Endothelial cell of umbilical vein (primary cell): Measurements from ENCODE around the gene PTTG2. TPM values are rescaled to one million over a fixed set of nuclear protein-coding genes. Genes with fewer than 3 reads are reported as not detected.

Experiments
- BruUV-seq: library from RNA; stranded (reverse); fragments of 400-500 nt; replicated peaks from 2 replicates; lab custom pipeline; 2021; lab: Mats Ljungman, UMichigan
- CTCF ChIA-PET: fragments of 300-600, 350-600 bp; sonication (Branson Sonifier 250); formaldehyde crosslinking; loops from one replicate; lab custom pipeline; 2021; ENCODE audit warnings: antibody characterized with exemption, inconsistent platforms; lab: Charles Lee
- POLR2A ChIA-PET: fragments of 300-600, 350-600 bp; sonication (Branson Sonifier 250); formaldehyde crosslinking; loops from one replicate; lab custom pipeline; 2021; ENCODE audit warnings: antibody characterized with exemption, inconsistent platforms; lab: Charles Lee
- DNase-seq: peaks from one replicate; pipeline ENCODE4 v3.0.0-alpha.2; 2011; ENCODE audit warnings: low read depth, low spot score
- FAIRE-seq: peaks from 2 replicates; lab custom pipeline; 2011; peaks lifted over from hg19 to GRCh38; lab: Jason Lieb, UNC
- H2AFZ ChIP-seq: 2 replicates; pipeline ENCODE4 v1.6.0; 2012; ENCODE audit warnings: low read depth, low read length, control low read depth, inconsistent platforms
- H3K27ac ChIP-seq: 2 replicates; pipeline ENCODE4 v1.5.1; 2011; ENCODE audit warnings: low read depth, mild to moderate bottlenecking, control low read depth, low read length, moderate library complexity; ENCODE audit not compliant: insufficient read depth
- H3K27me3 ChIP-seq, 2 experiments: 2 replicates each; pipeline versions ENCODE4 v1.6.0 to v1.6.1; 2011; ENCODE audit warnings: low read length in 2 of 2, mixed read lengths in 1 of 2; ENCODE audit not compliant: control insufficient read depth in 2 of 2, insufficient read depth in 2 of 2
- H3K36me3 ChIP-seq, 2 experiments: 2 replicates in 1 of 2; 3 replicates in 1 of 2; pipeline ENCODE4 v1.5.1; 2011; ENCODE audit warnings: low read length in 2 of 2, mild to moderate bottlenecking in 1 of 2, moderate library complexity in 1 of 2; ENCODE audit not compliant: control insufficient read depth in 2 of 2, insufficient read depth in 2 of 2; ENCODE audit errors: extremely low read depth in 1 of 2
- H3K4me1 ChIP-seq: 3 replicates; pipeline ENCODE4 v1.5.1; 2011; ENCODE audit warnings: mild to moderate bottlenecking, low read length; ENCODE audit not compliant: control insufficient read depth, insufficient read depth; ENCODE audit errors: extremely low read depth
- H3K4me2 ChIP-seq: 2 replicates; pipeline ENCODE4 v1.6.1; 2011; ENCODE audit warnings: low read length, control low read depth, mixed read lengths; ENCODE audit not compliant: insufficient read depth
- H3K4me3 ChIP-seq, 3 experiments: fragments of 200-600 bp in 1 of 3; sonication (generic), shearing (Covaris generic) in 1 of 3; replicated peaks in 1 of 3; 2 replicates each; pipeline ENCODE4 v1.5.1; 2011 to 2016; ENCODE audit warnings: control low read depth in 3 of 3, low read length in 3 of 3, mild to moderate bottlenecking in 2 of 3, inconsistent platforms in 1 of 3, low read depth in 1 of 3, moderate library complexity in 1 of 3; ENCODE audit not compliant: insufficient read depth in 1 of 3
- H3K79me2 ChIP-seq: 2 replicates; pipeline ENCODE4 v1.6.0; 2012; ENCODE audit warnings: low read length, inconsistent platforms; ENCODE audit not compliant: control insufficient read depth, insufficient read depth
- H3K9ac ChIP-seq: replicated peaks from 2 replicates; pipeline ENCODE3; 2011; ENCODE audit warnings: low read length, control low read depth; ENCODE audit not compliant: insufficient read depth; ENCODE audit errors: extremely low read depth
- H3K9me1 ChIP-seq: replicated peaks from 3 replicates; pipeline ENCODE4 v1.6.0; 2011; ENCODE audit warnings: mild to moderate bottlenecking, low read length; ENCODE audit not compliant: control insufficient read depth, insufficient read depth; ENCODE audit errors: extremely low read depth
- H3K9me3 ChIP-seq: replicated peaks from 2 replicates; pipeline ENCODE4 v1.5.1; 2012; ENCODE audit warnings: low read length, inconsistent platforms; ENCODE audit not compliant: control insufficient read depth, insufficient read depth
- H4K20me1 ChIP-seq: replicated peaks from 2 replicates; pipeline ENCODE3; 2011; ENCODE audit warnings: mild to moderate bottlenecking, low read length; ENCODE audit not compliant: control insufficient read depth, insufficient read depth; ENCODE audit errors: extremely low read depth
- CTCF ChIP-seq, 2 donors: IDR thresholded peaks; 1 replicate in 1 of 2; 2 replicates in 1 of 2; pipeline ENCODE4 v1.5.1; 2011; ENCODE audit warnings: low read length in 2 of 2, mild to moderate bottlenecking in 2 of 2, moderate library complexity in 2 of 2, control low read depth in 1 of 2, inconsistent platforms in 1 of 2, low read depth in 1 of 2; ENCODE audit not compliant: insufficient read depth in 1 of 2; ENCODE audit errors: extremely low read depth in 1 of 2
- EZH2 ChIP-seq: IDR thresholded peaks from 2 replicates; pipeline ENCODE4 v1.6.1; 2012; ENCODE audit warnings: borderline replicate concordance, low read depth, mild to moderate bottlenecking, moderate library complexity, low read length, inconsistent platforms; ENCODE audit not compliant: severe bottlenecking
- FOS ChIP-seq: IDR thresholded peaks from 2 replicates; pipeline ENCODE4 v1.6.1; 2011; ENCODE audit warnings: mild to moderate bottlenecking, low read length, moderate library complexity, borderline replicate concordance; ENCODE audit not compliant: insufficient read depth
- GATA2 ChIP-seq: IDR thresholded peaks from 2 replicates; pipeline ENCODE4 v1.7.0; 2011; ENCODE audit warnings: low read depth, mild to moderate bottlenecking, moderate library complexity, mixed read lengths, low read length; ENCODE audit not compliant: insufficient read length, insufficient read depth
- JUN ChIP-seq: IDR thresholded peaks from 2 replicates; pipeline ENCODE4 v1.6.1; 2011; ENCODE audit warnings: borderline replicate concordance, low read depth; ENCODE audit not compliant: insufficient read length, insufficient read depth
- MAX ChIP-seq: IDR thresholded peaks from 2 replicates; pipeline ENCODE4 v1.6.1; 2011; ENCODE audit not compliant: insufficient read depth, insufficient read length
- MYC ChIP-seq: IDR thresholded peaks from one replicate; pipeline ENCODE4 v1.6.1; 2011; ENCODE audit warnings: mild to moderate bottlenecking, low read depth, low read length
- POLR2A ChIP-seq: IDR thresholded peaks from 2 replicates; pipeline ENCODE4 v1.6.1; 2012; ENCODE audit warnings: low read depth, mild to moderate bottlenecking, control low read depth, low read length
- POLR2AphosphoS5 ChIP-seq: IDR thresholded peaks from 2 replicates; pipeline ENCODE4 v1.6.1; 2012; ENCODE audit warnings: low read depth, mild to moderate bottlenecking, control low read depth, low read length, moderate library complexity; ENCODE audit not compliant: insufficient read depth
- dilution Hi-C: fragments of 300-500 bp; cut with MboI; formaldehyde crosslinking; loops from one replicate; pipeline ENCODE4 v1.15.0; 2019; ENCODE audit warnings: low sequenced_read_pairs; ENCODE audit not compliant: extremely low pct_ligation_motif_present
- intact Hi-C: fragments of 100-400 bp; cut with micrococcal nuclease; formaldehyde crosslinking; loops from one replicate; pipeline ENCODE4 v1.10.0; 2022
- polyA plus RNA-seq, 4 experiments: library from polyadenylated mRNA; depleted of rRNA in 3 of 4; stranded (reverse) in 3 of 4; unstranded in 1 of 4; fragments of >200 nt; gene quantifications; 2 replicates each; pipeline versions ENCODE4 v1.2.1 to v1.2.3, GENCODE V29; 2011 to 2012; ENCODE audit warnings: missing spikeins in 1 of 4
- total RNA-seq: library from RNA; stranded (reverse); gene quantifications from 2 replicates; pipeline ENCODE4 v1.2.3, GENCODE V29; 2021

The PTTG2 gene
- total and polyA plus RNA-seq, 2 donors (not counting 3 experiments of a cell fraction or from before 2014, with no cell fraction given), result not detected

GRCh38 chr4:37982736-37983135 lies 22.5 kb downstream of the PTTG2 start:
- Histone ChIP-seq H3K27ac (no peak overlapping the region), H3K9me1 (no peaks in the 10 kb centered on the region), H4K20me1 (no peaks in the 10 kb centered on the region), H2AFZ (no peak overlapping the region), H3K4me3 (no peak overlapping the region), H3K9ac (no peak overlapping the region), H3K27me3 (no peaks in the 10 kb centered on the region), H3K36me3 (no peaks in the 10 kb centered on the region), H3K4me2 (no peak overlapping the region), H3K4me1 (peaks cover 13% of the 10 kb centered on the region), H3K79me2 (peaks cover 43% of the 10 kb centered on the region), H3K9me3 (no peaks in the 10 kb centered on the region)
- ChIA-PET POLR2A (no interaction called here), CTCF (no interaction called here)
- no TSS peak for BruUV-seq
- DNase-seq (no peak), FAIRE-seq (no peak)
- TF ChIP-seq FOS (no peak), POLR2AphosphoS5 (no peak), POLR2A (no peak), MYC (no peak)
- intact Hi-C loops (no loop called here), dilution Hi-C loops (no loop called here)

- H3K79me2 ChIP-seq, result peaks cover 40% of the 10 kb centered on the region
- no peaks in the 10 kb centered on the region for H3K27me3 ChIP-seq
- H3K36me3 ChIP-seq, result no peaks in the 10 kb centered on the region
- POLR2A ChIA-PET, result no interaction called here
- TF ChIP-seq EZH2 (no peak), FOS (no peak), GATA2 (no peak), POLR2AphosphoS5 (no peak), POLR2A (no peak), JUN (no peak), CTCF (IDR thresholded peaks at IDR 0.05; ENCODE audit: extremely low read depth in 1 of 2, insufficient read depth in 1 of 2, low read depth in 1 of 2, low read length in 2 of 2) (no peak), MYC (no peak), MAX (no peak)
- H2AFZ ChIP-seq, result no peak overlapping the region
- H3K4me1 ChIP-seq, result peaks cover 4% of the 10 kb centered on the region
- H3K9ac ChIP-seq, result no peak overlapping the region
- dilution Hi-C loops, result no loop called here
- no peak for FAIRE-seq
- no peaks in the 10 kb centered on the region for H4K20me1 ChIP-seq
- no peaks in the 10 kb centered on the region for H3K9me1 ChIP-seq
- H3K4me2 ChIP-seq, result no peak overlapping the region
- no peak overlapping the region for H3K27ac ChIP-seq
- no peaks in the 10 kb centered on the region for H3K9me3 ChIP-seq
- BruUV-seq, result no TSS peak
- CTCF ChIA-PET, result no interaction called here
- no peak overlapping the region for H3K4me3 ChIP-seq
- DNase-seq, result no peak
- intact Hi-C loops, result no loop called here
Observed at GRCh38 chr4:37983951-37984350, 23.8 kb downstream of the PTTG2 start.
